K562 (cell line): Measurements from ENCODE around the gene VPS18. TPM values are rescaled to one million over a fixed set of nuclear protein-coding genes. Genes with fewer than 3 reads are reported as not detected.

ENCODE experiments used
- HCFC1 ChIP-seq: IDR thresholded peaks from 2 replicates; pipeline ENCODE4 v1.6.1; 2012; ENCODE audit warnings: low read depth, low read length, improper control_type of control experiment
- HMGN3 ChIP-seq: IDR thresholded peaks from 2 replicates; pipeline ENCODE4 v1.6.1; 2011; ENCODE audit warnings: borderline replicate concordance, low read depth, mild to moderate bottlenecking, mixed read lengths, low read length; ENCODE audit not compliant: insufficient read length; ENCODE audit errors: extremely low read depth
- SIN3A ChIP-seq, 2 experiments: fragments of 150-350 bp in 1 of 2; IDR thresholded peaks; 2 replicates each; pipeline ENCODE4 v1.6.1; 2011 to 2016; ENCODE audit warnings: borderline replicate concordance in 2 of 2, low read depth in 2 of 2, low read length in 2 of 2, mild to moderate bottlenecking in 2 of 2, moderate library complexity in 2 of 2; ENCODE audit not compliant: control insufficient read depth in 1 of 2
- SRSF7 ChIP-seq: fragments of 200-400 bp; formaldehyde crosslinking; optimal IDR thresholded peaks from 2 replicates; pipeline ENCODE3; 2017; ENCODE audit warnings: mild to moderate bottlenecking, low read depth, low read length
- TAF1 ChIP-seq: IDR thresholded peaks from 2 replicates; pipeline ENCODE4 v1.6.1; 2011; ENCODE audit warnings: mild to moderate bottlenecking, low read length, moderate library complexity; ENCODE audit not compliant: insufficient read depth, control insufficient read depth, severe bottlenecking; ENCODE audit errors: extremely low read depth
- ZBTB9 ChIP-seq: fragments of 450-650 bp; formaldehyde crosslinking; IDR thresholded peaks from 2 replicates; pipeline ENCODE4 v1.4.0; 2020; ENCODE audit warnings: mild to moderate bottlenecking, moderate library complexity
- ZNF274 ChIP-seq: IDR thresholded peaks from 2 replicates; pipeline ENCODE4 v1.6.1; 2011; ENCODE audit warnings: low read depth, mild to moderate bottlenecking, low read length, moderate library complexity, borderline replicate concordance
- polyA plus RNA-seq, 8 experiments: library from polyadenylated mRNA; depleted of rRNA in 4 of 8; stranded (reverse) in 5 of 8; unstranded in 3 of 8; fragments of >200 nt; fragmentation: Nextera tagmentation in 2 of 8; fragmentation: Illumina TruSeq in 1 of 8; extraction: Ambion mirVana in 2 of 8; extraction: Trizol in 1 of 8; gene quantifications; 2 replicates each; pipeline versions ENCODE4 v1.2.1 to v1.2.3, GENCODE V29; 2011 to 2014; ENCODE audit warnings: inconsistent platforms in 1 of 8, missing spikeins in 1 of 8
- total RNA-seq, 7 experiments: library from RNA; depleted of rRNA in 6 of 7; stranded (reverse); fragments of >200 nt in 6 of 7; fragmentation: Illumina TruSeq in 2 of 7; extraction: Trizol in 2 of 7; gene quantifications; 2 replicates each; pipeline versions ENCODE4 v1.2.1 to v1.2.3, GENCODE V29; 2011 to 2021; ENCODE audit warnings: low replicate concordance in 1 of 7
- TF ChIP-seq, protein P1 (sequence below): IDR thresholded peaks from 3 replicates; pipeline ENCODE4 v1.6.1; 2011; ENCODE audit warnings: borderline replicate concordance, mild to moderate bottlenecking, moderate library complexity; ENCODE audit not compliant: insufficient read length; ENCODE audit errors: extremely low read depth
- TF ChIP-seq, protein P2 (sequence below), 2 experiments: fragments of 450-650 bp in 1 of 2; sonication (generic) in 1 of 2; formaldehyde crosslinking in 1 of 2; IDR thresholded peaks; 2 replicates each; pipeline versions ENCODE4 v1.7.1 to v1.9.0; 2016 to 2022; ENCODE audit warnings: inconsistent platforms in 1 of 2, mild to moderate bottlenecking in 1 of 2, missing genetic modification reagents in 1 of 2
- TF ChIP-seq, protein P3 (sequence below): fragments of 250-450 bp; sonication (Bioruptor Pico); IDR thresholded peaks from 2 replicates; pipeline ENCODE4 v1.6.1; 2021; ENCODE audit warnings: mild to moderate bottlenecking

Gene VPS18
- total and polyA plus RNA-seq, 9 of the 15 experiments (the other 6 are each of a cell fraction or from before 2014, with no cell fraction given): 0.73 to 19.9 (median 8.5) TPM

DNA sequence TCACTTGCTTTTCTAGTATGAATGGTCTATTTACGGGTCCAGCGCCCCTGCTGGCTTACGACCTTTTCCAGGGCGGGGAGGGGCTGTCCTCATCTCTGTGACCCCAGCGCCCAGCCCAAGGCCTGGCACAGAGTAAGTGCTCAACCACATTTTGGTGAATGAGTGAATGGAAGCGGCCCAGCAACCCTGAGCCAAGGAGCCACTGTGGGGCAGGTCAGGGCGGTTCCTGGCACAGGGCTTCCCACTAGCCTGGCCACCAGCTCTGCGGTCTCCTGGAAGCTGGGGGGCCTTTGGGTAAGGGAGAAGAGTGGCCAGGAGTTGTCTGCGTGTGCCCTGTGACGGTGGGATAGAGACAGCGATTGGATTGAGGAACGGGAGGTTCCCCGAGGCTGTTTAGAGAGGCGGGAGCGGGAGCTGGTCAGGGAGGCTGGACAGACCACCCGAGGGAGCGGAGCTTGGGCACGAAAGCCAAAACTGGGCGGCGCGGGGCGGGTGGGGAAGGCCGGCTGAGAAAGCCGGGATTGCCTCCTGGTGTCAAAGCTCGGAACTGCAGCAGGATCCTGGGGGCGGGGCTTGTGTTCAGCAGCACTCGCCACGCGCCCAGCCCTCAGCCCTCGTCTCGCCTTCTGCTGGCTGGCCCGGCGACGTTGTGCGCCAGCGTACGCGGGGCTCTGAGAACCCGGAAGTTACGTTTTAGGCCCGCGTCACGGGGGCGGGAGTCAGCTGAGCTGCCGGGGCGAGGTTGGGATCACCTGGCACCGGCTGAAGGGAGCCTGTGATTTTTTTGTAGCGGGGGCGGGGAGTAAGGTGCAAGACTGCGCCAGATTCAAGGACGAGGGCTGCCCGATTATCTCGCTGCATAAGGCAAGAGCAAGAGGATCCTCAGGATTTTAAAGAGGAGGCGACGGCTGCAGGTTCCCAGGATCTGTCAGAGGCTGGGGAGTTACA, at the start of gene VPS18 (continued):
- TF ChIP-seq, protein P1, sequence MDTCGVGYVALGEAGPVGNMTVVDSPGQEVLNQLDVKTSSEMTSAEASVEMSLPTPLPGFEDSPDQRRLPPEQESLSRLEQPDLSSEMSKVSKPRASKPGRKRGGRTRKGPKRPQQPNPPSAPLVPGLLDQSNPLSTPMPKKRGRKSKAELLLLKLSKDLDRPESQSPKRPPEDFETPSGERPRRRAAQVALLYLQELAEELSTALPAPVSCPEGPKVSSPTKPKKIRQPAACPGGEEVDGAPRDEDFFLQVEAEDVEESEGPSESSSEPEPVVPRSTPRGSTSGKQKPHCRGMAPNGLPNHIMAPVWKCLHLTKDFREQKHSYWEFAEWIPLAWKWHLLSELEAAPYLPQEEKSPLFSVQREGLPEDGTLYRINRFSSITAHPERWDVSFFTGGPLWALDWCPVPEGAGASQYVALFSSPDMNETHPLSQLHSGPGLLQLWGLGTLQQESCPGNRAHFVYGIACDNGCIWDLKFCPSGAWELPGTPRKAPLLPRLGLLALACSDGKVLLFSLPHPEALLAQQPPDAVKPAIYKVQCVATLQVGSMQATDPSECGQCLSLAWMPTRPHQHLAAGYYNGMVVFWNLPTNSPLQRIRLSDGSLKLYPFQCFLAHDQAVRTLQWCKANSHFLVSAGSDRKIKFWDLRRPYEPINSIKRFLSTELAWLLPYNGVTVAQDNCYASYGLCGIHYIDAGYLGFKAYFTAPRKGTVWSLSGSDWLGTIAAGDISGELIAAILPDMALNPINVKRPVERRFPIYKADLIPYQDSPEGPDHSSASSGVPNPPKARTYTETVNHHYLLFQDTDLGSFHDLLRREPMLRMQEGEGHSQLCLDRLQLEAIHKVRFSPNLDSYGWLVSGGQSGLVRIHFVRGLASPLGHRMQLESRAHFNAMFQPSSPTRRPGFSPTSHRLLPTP: no peak
- TF ChIP-seq ZBTB9 (no peak), TAF1 (peak; percentile 62), HMGN3 (peak; percentile 73), SRSF7 (no peak), SIN3A (IDR thresholded peaks at IDR 0.05; ENCODE audit: borderline replicate concordance in 2 of 2, control insufficient read depth in 1 of 2, low read depth in 2 of 2, low read length in 2 of 2) (peak; percentile 97 to 99), HCFC1 (peak; percentile 66), ZNF274 (no peak)
- TF ChIP-seq, protein P2, sequence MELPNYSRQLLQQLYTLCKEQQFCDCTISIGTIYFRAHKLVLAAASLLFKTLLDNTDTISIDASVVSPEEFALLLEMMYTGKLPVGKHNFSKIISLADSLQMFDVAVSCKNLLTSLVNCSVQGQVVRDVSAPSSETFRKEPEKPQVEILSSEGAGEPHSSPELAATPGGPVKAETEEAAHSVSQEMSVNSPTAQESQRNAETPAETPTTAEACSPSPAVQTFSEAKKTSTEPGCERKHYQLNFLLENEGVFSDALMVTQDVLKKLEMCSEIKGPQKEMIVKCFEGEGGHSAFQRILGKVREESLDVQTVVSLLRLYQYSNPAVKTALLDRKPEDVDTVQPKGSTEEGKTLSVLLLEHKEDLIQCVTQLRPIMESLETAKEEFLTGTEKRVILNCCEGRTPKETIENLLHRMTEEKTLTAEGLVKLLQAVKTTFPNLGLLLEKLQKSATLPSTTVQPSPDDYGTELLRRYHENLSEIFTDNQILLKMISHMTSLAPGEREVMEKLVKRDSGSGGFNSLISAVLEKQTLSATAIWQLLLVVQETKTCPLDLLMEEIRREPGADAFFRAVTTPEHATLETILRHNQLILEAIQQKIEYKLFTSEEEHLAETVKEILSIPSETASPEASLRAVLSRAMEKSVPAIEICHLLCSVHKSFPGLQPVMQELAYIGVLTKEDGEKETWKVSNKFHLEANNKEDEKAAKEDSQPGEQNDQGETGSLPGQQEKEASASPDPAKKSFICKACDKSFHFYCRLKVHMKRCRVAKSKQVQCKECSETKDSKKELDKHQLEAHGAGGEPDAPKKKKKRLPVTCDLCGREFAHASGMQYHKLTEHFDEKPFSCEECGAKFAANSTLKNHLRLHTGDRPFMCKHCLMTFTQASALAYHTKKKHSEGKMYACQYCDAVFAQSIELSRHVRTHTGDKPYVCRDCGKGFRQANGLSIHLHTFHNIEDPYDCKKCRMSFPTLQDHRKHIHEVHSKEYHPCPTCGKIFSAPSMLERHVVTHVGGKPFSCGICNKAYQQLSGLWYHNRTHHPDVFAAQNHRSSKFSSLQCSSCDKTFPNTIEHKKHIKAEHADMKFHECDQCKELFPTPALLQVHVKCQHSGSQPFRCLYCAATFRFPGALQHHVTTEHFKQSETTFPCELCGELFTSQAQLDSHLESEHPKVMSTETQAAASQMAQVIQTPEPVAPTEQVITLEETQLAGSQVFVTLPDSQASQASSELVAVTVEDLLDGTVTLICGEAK (IDR thresholded peaks at IDR 0.05): peak; percentile 85
- TF ChIP-seq, protein P2 (CRISPR knock-in tag; IDR thresholded peaks at IDR 0.05): no peak
- TF ChIP-seq, protein P3, sequence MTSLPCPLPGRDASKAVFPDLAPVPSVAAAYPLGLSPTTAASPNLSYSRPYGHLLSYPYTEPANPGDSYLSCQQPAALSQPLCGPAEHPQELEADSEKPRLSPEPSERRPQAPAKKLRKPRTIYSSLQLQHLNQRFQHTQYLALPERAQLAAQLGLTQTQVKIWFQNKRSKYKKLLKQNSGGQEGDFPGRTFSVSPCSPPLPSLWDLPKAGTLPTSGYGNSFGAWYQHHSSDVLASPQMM (CRISPR knock-in tag): no peak
